Nucleus accumbens (tissue), 56 donors: Measurements from ENCODE around the gene EMP1.
A peak's percentile ranks its signal among the peaks of the same experiment; 100 is the strongest.
"Not testable (repeated sequence)": the region's sequence is repeated elsewhere in the genome, so short reads cannot be mapped to it uniquely, and the experiment has no call there.

ENCODE experiments used
- DNase-seq, 56 donors: peaks; one replicate each; lab custom pipeline; 2025; lab: John Stamatoyannopoulos, UW

The EMP1 gene

DNA sequence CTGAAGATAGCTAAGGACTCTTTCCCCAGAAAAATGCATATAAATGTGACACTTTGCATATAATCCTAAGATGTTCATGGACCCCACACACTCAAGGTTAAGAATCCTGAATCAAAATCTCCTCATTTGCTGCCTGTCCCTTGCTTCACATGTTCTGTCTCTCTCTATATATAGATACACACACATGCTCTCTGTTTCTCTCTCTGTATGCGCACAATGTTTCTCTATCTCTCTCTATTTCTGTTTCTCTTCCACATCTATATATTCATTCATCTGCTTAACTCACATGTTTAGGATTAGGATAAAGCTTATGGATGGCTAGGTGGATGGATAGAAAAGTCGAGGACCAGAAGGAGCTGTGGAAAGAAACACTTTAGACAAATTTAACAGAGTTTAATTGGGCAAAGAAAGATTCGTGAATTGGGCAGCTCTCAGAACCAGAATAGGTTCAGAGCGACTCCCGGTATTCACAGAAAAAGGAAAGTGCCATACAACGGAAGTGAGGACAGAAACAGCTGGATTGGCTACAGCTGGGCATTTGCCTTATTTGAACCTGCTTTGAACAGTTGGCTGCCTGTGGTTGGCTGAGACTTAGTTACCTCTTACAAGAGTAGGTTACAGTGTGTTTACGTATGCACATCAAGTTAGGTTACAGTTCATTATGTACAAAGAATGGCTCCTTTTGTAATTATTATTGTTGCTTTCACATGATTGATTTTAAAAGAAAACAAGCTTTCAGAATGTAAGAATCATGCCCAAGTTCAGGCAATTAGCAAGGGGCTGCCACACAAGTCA lies 57.6 kb downstream of the EMP1 start:
- no peak for DNase-seq

GRCh38 chr12:13255792-13256691 lies 59.5 kb downstream of the EMP1 start:
- DNase-seq: peak; percentile 46 to 97 (median 91)

DNA sequence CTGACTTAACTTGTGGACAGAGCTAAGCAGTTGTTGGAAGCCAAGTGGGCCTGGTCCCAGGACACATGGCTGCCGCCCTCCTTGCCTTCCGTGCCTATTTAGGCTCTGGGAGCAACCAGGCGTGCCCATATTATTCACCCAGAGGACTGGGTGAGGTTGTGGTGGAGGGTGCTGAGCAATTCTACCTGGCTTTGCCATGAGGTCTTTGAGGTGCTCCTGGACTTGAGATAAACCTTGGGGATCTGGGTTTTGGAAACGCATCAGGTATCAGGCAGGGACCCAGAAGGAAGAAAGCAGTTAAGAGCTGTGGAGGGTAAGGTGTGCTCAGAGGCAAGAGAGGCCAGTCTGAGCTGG lies 60.1 kb downstream of the EMP1 start:
- DNase-seq: peak in 1 of 56 donors; percentile 3

DNA sequence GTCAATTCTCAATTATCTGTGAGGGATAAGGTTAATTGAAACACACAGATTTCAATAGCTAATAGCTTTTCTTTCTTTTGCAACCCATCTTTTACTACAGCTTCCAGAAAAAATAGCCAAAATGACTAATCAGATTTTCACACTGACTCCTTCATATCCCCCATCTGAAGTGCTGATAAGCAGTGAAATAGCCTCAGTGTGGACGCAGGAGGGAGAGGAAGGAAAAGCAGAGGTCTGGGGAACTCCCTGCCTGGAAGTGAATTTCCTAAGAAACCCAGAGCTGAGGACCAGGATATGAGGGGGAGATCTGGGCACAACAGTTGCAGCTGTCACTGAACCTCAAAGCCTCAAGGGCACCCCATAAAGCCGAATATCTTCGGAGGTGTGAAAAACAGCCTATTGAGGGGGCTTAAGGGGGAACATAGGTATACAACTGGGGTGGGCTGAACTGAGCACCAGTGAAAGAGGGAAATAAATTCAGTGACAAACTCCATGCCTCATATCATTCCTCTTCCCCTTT lies 60.9 kb downstream of the EMP1 start:
- no peak for DNase-seq

GRCh38 chr12:13258197-13258596 lies 61.7 kb downstream of the EMP1 start:
- DNase-seq: no peak

GRCh38 chr12:13258717-13259119 lies 62.2 kb downstream of the EMP1 start:
- no peak for DNase-seq

DNA sequence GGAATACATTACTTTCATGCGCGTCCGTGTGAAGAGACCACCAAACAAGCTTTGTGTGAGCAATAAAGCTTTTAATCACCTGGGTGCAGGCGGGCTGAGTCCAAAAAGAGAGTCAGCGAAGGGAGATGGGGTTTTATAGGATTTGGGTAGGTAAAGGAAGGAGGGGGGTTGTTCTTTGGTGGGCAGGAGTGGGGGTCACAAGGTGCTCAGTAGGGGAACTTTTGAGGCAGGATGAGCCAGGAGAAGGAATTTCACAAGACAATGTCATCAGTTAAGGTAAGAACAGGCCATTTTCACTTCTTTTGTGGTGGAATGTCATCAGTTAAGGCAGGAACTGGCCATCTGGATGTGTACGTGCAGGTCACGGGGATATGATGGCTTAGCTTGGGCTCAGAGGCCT lies 63.1 kb downstream of the EMP1 start:
- DNase-seq: not testable (repeated sequence)

DNA sequence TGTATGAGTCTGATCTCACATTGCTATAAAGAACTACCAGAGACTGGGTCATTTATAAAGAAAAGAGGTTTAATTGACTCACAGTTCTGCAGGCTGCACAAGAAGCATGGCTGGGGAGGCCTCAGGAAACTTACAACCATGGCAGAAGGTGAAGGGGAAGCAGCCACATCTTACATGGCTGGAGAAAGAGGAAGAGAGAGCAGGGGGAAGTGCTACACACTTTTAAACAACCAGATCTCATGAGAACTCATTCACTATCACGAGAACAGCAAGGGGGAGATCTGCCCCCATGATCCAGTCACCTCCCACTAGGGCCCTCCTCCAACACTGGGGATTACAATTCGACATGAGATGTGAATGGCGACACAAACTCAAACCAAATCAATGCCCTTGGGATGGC lies 71.3 kb downstream of the EMP1 start:
- not testable (repeated sequence) for DNase-seq

DNA sequence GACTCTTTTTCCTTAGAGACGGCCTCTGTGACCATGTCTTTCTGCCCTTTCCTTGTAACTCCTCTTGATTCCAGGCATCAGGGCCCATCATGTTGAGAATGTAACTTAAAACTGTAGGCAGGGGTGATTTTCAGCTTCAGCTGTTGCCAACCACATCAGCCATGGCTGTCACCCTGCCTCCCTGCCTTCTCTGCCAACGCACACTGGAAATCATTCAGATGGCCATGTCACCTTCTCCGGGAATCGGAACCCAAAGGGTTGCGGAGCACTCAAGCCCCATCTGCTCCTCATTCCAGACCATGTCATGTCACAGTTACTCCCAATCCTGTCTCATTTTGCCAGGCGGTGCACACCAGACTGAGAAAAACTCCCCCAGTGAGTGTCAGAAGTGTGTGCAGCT lies 72.1 kb downstream of the EMP1 start:
- DNase-seq: no peak
